Ureter (tissue), 1 donor: ENCODE data around the gene TMEM184B. TPM values are rescaled to one million over a fixed set of nuclear protein-coding genes. Genes with fewer than 3 reads are reported as not detected.
A peak's percentile ranks its signal among the peaks of the same experiment; 100 is the strongest.

Experiments
- DNase-seq: peaks from one replicate; pipeline ENCODE4 v3.0.0-alpha.2; 2020; ENCODE audit warnings: low spot score
- total RNA-seq: library from RNA; stranded (reverse); gene quantifications from one replicate; pipeline ENCODE4 v1.2.4, GENCODE V29; 2023
- donor health status: DM: yes; HTN: yes; CAD: no.

The TMEM184B gene
- total RNA-seq = 77.7 TPM

DNA sequence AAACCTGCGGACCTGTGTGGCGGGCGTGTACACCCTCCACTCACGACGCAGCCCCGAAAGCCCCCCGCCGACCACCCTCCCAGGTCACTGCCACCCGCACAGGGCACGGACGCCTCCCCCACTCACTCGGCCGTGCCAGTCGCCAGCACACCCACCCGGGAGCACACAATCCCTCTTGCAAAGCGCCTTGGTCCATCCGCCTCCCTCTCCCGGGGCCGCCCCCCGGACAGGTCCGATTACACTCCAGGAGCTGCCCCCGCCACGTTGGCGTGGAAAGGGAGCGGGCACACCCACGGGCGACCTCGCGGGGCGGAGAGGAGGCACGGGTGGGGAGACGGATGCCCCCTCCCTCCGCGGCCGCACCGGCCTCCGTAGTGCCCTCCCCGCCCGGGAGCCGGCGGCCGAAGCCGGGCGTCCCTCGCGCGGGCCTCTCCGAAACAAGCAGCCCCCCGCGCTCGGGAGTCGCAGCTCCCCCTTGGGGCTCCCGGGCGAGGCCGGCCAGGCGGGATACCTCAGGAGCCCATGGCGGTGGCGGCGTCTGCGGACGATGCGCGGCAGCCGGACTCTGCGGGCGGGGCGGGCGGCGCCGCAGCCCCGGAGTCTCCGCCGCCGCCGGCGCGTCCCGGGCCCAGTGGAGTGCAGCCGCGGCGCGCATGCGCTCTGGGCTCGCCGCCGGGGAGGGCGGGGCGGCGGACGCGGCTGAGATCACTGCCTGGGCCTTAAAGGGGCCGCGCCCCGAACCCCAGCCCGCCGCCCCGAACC, at the start of gene TMEM184B:
TSS of gene TMEM184B (minus strand) at position 638 of the 762 bp plus-strand sequence. CDS start 25,049 bp downstream, outside the sequence.
- peak; percentile 77 for DNase-seq

DNA sequence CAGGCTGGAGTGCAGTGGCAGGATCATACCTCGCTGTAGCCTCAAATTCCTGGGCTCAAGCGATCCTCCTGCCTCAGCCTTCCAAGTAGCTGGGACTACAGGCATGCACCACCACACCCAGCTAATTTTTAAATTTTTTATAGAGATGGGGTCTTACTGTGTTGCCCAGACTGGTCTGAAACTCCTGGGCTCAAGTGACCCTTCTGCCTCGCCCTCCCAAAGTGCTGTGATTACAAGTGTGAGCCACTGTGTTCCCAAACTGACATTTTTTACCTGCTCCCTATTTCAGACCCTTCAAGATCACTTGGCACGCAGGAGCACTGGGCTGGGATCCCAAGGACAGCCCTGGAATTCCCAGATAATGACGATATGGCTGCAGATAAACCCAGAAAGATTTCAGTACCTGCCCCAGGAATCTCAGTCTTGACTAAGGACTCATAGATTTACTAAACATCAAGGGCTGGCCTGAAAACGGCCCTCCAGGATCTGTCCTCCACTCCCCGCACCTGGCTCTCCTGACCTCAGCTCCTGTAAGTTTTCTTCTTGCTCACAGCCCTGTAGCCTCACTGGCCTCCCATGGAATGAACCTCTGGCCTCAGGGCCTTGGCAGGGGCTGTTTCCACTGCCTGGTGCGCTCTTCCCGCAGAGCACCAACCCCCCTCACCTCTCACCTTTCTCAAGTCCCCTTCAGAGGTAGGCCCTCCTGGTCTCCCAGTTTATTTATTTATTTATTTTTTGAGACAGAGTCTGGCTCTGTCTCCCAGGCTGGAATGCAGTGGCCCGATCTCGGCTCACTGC, 48.0 kb upstream of the TMEM184B start:
- no peak for DNase-seq

DNA sequence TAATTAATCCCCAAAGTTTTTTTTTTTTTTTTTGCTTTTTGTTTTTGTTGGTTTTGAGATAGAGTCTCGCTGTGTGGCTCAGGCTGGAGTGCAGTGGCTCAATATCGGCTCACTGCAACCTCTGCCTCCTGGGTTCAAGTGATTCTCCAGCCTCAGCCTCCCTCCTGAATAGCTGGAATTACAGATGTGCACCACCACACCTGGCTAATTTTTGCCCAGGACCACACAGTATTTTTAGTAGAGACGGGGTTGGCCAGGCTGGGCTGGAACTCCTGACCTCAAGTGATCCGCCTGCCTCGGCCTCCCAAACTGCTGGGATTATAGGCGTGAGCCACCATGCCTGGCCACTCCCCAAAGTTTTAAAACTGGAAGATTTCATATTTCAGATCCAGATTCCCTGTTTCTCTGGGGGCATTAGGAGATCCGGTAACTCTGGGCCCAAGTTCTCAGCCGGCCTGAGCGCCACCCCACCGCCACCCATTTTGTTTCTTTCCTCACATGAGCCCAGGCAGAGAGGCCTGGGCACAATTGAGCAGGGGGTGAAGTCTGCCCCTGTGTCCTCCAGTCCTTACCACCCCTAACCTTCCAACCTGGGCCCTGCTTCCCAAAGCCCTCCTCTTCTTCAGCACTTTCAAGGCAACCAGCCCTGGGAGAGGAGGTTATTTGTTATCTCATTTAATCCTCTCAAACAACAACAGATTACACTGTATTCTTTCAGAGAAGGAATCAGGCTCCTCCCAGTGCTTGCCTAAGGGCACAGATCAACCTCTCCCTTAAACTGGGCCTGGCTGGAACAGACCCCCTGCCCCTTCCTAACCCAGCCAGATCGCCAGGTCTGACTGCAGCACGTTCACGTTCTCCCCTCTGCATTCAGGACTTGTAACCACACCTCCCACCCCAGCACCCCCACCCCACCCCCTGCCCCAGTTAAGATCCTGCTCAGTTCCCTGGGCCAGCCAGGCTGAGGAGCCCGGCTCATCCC, 46.3 kb upstream of the TMEM184B start:
- DNase-seq = no peak

DNA sequence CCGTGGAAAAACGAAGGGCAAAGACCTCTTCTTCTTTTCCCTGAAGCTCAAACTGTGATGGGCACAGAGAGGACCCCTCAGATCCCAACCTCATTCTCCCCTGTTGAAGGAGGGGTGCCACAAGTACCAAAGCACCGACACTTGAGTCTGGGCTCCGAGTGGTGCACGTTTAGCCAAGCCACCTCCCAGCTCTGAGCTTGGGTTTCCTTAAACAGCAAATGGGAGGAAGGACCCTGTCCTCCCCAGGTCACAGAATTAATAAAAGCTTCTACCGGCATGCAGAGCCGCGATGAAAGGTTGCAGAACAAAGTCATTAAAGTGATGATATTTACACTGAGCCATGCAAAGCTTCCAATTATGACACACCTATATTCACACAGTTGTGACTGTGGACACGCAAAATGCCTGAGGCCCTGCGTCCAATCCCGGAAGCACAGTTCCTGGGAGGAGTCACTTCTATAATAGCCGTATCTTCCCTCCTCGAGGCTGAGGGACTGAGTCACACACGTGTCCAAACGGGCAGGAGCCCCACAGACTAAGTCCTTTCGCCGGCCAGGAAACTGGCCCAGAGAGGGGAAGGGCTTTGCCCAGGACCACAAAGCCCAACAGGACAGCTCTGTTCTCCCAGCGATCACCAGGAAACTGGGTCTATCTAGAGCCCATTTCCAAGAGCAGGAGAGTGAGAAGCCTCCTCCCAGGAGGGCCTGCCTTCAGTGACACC, 45.3 kb upstream of the TMEM184B start:
- DNase-seq = peak; percentile 87

- DNase-seq = peak; percentile 78
These were observed 44.5 kb upstream of the TMEM184B start, which contains the start of gene CSNK1E for GRCh38 chr22:38317122-38317994. TSS of gene CSNK1E (minus strand) at chr22:38317433. CDS start at chr22:38314157, 3,276 bp downstream.

DNA sequence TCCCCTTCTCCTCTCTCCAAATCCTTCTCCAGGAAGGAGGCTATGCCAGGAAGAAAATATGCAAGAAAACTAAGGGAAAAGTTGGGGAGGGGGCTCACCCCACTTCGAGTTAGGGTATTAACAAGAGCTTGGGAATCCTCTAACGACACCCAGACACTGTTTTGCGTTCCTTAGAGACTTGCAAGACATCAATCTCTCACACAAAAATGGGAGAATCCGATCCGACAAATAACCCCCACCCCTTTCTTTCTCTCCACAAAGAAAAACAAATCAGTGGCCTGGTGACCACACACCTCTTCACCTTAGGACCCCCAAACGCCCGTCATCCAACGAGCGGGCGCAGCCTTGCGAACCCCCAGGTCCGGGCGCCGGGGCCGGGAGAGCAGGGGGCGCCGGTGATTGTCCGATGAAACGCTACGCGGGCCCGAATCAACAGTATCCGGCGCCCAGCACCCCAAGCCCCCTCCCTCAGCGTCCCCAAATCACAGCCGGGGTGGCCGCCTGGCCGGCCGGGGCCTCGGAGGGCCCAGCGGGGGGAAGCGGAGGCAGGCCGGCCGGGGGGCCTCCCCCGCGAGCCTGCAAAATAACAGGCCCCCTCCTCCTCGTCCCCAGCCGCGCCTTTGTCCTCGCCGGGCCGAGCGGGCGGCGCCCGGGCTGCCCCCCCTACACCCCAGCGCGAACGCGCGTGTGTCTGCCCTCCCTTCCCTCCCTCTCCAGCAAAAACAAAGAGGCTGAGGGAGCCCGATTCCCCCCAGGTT, 43.7 kb upstream of the TMEM184B start:
- DNase-seq = peak; percentile 71

DNA sequence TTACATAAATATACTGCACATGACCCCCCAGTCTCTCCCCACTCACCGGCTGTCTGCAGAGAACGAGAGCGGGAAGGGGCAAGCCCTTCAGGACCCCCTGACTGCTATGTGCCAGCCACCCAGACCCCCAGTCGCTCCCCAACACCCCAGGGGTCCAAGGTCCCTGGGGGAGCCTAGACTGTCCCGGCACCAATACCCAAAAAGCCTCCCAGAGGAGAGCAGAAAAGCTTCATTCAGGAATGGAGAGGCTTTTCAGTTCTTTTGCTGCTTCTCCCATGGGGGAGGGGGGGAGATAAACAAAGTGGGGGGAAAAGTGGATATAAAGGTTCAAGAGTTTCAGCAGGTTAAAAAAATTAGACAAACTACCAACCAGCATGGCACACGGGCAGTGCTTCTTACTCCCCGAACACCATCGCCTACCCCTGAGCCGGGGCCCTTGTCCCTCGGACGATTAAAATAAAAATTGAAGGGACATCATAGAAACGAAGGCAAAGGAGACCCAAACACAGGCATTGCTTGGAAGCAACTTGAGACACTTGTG, 43.1 kb upstream of the TMEM184B start:
- no peak for DNase-seq

DNA sequence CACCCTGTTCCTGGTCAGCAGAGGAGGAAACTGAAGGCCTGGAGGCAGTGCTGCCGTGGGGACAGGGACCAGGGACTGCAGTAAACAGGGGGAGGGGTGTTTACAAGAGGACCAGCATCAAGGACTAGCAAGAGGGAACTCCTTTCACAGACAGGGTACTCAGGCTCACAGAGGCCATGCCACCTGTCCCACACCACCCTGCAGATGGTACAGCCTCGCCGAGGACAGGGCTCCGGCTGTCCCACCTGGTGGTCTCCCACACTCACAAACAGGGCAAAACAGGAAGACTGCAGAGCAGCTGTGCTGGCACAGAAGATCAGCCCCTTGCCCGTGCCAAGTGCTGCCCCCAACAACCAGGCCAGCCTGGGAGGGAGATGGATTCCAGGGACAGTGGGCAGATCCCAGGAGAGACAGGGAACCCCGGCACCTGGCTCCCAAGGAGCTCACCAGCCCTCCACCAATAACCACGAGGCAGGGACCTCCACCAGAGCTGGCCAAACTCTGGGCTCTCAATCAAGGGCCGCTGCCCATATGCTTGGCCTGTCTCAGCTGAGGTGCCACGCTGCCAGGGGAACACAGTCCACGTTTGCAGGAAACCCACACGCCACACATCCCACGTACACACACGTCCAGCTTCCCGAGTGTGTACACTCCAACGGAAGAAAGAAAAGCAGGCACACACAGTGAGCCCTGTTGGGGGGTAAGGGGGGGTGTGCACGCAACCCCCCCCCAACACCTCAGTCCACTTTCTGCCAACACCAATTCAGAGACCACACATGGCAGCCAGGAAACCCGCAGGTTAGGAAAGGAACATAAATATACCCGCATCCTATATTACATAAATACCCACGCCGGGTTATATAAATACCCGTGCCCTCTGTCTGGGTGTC, 42.4 kb upstream of the TMEM184B start:
- no peak for DNase-seq

DNA sequence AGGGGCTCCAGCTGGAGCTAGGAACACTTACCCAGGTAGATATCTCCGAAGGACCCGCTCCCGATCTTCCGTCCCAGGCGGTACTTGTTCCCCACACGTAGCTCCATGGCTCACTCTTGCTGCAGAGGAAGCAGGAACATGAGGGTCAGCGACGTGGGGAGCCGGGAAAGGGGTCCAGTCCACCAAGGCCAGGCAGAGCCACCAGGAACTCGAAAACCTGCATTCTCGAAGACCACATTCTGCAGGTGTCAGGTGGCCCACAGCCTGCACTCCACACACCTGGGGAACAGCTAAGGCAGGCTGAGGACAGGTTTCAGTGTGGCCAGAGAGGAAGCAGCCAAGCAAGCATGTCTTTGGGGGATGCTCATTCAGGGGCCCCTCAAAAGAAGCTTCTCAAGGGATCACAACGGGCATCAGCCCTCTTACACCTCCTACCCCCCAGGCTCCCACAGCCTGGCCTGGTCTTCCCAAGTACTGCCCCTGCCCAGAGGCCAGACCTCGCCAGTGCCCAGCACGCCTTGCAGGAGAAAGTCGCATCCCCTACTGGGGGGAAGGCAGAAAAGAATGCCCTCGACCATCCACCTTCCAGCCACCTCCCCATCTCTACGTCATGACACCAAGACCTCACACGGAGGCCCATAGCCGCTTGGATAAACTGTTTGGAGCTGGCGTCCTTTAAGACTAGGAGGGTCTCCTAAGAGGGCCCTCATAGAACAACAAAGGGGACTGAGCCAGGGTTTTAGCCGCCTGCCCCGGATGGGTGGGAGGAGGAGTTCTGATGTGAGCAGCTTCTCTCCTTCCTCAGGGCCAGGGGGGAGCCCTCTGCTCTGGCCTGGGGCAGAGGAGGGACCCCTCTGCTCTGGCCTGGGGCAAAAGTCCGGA, 41.5 kb upstream of the TMEM184B start:
- DNase-seq = no peak

GRCh38 chr22:38313384-38313955, 40.7 kb upstream of the TMEM184B start:
- DNase-seq = peak; percentile 79

DNA sequence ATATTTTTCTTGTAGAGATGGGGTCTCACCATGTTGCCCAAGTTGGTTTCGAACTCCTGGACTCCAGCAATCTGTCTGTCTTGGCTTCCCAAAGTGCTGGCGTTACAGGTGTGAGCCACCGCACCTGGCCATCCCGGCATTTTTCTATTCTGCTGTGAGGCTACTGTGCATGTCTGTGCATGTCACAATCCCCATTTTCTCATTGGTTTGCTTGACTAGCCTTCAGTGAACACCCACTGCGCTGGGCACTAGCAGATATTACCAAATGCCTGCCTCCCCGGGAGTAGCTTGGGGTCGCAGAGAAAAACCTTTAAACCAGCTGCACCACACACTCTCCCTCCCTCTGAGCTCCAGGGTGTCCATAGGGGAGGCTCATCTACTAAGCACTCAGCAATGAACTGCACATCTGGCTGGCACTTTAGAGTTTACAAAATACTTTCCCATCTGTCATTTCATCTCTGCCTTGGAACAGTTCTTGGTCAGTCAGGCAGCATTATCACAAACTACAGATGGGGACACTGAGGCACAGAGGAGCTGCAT, 39.5 kb upstream of the TMEM184B start:
- DNase-seq = no peak

- no peak for DNase-seq
These were observed 38.5 kb upstream of the TMEM184B start for GRCh38 chr22:38311323-38311620.

DNA sequence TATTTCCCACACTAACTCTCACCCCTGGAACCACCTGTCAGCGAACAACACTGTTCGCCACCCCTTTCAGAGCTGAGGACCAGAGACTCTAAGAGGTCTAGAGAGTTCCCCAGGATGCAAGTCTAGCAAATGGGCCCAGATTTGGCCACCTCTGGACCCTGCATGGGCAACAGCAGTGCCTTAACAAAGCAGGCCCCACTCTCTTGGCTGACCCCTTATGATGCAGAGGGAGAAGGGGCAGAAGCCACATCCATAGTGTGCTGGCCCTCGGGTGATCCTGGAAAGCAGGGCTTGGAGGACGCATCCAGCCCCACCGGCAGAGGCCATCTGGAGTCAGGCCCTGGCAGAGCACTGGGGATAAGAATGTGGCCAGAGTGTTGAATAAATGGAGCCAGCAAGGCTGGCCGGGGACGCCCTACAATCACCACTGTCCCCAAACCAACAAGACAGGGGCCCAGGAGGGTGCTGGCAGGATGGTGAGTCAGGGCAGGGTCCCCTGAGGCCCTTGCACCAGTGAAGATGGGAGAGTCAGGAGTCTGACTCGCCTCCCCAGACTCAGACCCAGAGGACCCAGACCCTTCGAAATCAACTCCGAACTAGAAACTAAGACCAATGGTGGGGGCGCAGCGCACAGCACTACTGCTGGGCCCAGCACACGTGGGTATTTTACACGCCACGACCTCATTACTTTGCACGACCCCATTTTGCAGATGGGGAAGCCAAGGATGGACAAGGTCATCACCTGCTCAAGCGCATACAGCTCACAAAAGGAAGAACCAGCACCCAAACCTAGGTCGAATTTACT, 37.9 kb upstream of the TMEM184B start:
- DNase-seq = no peak

DNA sequence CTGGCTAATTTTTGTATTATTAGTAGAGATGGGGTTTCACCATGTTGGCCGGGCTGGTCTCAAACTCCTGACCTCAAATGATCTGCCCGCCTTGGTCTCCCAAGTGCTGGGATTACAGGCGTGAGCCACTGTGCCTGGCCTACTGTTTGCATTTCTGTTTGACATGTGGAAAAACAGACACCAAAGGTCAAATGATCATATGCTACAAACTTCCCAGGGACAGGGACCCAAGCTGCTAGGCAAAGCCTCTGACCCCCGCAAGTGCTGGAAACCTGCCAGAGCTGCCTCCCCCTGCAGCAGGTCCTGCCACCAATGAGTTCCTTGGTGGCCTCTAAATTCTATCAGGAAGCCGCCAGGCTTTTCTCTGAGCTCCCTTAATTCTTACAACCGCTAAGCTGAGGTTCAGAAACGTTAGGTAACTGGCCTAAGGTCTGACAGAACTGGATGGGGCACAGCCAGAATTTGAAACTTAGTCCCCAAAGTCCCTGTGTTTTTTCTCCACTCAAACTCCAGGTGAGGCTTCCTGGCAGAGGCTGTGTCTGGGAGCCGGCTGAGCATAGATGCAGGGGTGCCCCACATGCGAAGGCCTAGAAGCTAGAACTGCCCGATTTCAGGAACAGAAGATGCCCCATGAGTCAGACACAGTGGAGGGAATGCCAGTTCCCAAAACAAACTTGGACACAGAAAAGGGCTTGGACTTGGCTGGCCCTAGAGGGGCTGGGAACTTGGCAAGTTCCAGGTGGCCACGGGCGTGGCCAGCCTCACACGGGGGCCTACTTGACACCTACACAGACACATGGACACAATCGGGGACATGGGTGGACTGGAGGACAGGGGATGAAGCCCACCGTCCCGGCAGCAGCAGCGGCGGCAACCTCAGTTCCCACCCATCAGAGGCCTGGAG, 37.1 kb upstream of the TMEM184B start:
- DNase-seq = no peak
